Upper lobe of left lung (tissue), 4 donors: ENCODE results near the gene GBF1.

Experiments
- CTCF ChIP-seq, 6 experiments: fragments of 450-650 bp in 4 of 6; fragments of 200-600 bp in 2 of 6; sonication (generic) in 2 of 6; IDR thresholded peaks; one replicate each; pipeline ENCODE4 v1.5.1; 2016 to 2019; ENCODE audit warnings: antibody characterized with exemption in 6 of 6
- EP300 ChIP-seq, 4 donors: sonication (generic); formaldehyde crosslinking; IDR thresholded peaks; one replicate each; pipeline ENCODE4 v1.5.1; 2017; ENCODE audit warnings: antibody characterized with exemption in 4 of 4, control low read depth in 2 of 4
- POLR2A ChIP-seq, 4 donors: fragments of 450-650 bp; IDR thresholded peaks; one replicate each; pipeline ENCODE4 v1.5.1; 2016 to 2017; ENCODE audit warnings: antibody characterized with exemption in 4 of 4, mild to moderate bottlenecking in 2 of 4
- POLR2AphosphoS5 ChIP-seq, 2 donors: sonication (generic); formaldehyde crosslinking; IDR thresholded peaks; one replicate each; pipeline ENCODE4 v1.5.1; 2017; ENCODE audit warnings: antibody characterized with exemption in 2 of 2

DNA sequence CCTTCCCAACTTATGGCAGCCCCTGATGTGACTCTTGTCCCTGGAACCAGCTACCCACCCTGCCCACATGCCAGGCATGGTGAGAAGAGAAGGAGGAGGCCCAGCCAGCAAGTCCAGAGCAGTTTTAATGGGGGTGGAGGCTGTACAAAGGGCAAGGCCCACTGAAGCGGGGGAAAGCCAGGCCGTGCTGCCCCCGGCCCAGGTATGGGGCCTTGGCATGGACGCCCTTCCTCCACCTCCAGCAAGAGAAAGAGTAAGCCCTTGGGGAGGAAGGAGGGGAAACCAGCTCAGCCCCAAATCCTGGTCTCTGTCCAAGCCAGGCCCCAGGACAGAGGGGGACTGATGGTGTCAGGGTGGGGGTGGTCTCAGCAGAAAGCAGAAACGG, 157.2 kb downstream of the GBF1 start:
- TF ChIP-seq CTCF (IDR thresholded peaks at IDR 0.05), result no peak
- no peak for TF ChIP-seq EP300 (IDR thresholded peaks at IDR 0.05)
- no peak for TF ChIP-seq POLR2A (IDR thresholded peaks at IDR 0.05)
- no peak for TF ChIP-seq POLR2AphosphoS5 (IDR thresholded peaks at IDR 0.05)
